ENCODE results near the gene MYBPC2.

MYBPC2 gene

GRCh38 chr19:50482271-50482855 lies 49.7 kb downstream of the MYBPC2 start:
- no peak for DNase-seq

- no peak for DNase-seq
Measured at GRCh38 chr19:50482916-50483315, 50.2 kb downstream of the MYBPC2 start.

DNA sequence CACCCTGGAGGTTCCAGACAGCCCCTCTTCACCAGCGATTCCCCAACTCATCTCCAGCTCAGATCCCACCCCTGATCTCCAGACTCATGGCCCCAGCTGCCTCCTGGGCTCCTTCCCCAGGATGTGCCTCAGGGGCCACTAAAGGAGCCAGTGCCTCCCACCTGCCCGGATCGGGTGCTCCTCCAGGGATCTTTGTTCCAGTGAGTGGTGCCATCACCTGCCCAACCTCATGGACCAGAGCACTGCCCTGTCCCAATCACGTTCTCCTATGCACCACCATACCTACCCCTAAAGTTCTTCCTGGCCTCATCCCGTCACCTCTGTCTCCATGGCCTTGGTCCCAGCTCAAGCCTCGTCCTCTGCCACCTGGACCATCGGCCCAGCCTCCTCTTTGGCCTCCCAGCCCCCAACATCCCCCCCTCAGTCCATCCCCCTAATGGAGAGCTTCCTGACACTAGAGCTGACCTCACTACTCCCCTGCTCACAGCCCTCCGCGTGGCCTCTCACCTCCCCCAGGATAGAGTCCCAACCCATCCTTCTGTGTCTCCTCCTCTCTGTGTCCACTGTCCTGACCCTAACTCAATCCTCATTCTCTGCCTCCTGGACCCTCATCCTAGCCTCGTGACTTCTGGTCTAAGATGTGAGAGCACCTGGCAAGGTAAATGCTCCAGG lies 52.7 kb downstream of the MYBPC2 start:
- no peak for DNase-seq

DNA sequence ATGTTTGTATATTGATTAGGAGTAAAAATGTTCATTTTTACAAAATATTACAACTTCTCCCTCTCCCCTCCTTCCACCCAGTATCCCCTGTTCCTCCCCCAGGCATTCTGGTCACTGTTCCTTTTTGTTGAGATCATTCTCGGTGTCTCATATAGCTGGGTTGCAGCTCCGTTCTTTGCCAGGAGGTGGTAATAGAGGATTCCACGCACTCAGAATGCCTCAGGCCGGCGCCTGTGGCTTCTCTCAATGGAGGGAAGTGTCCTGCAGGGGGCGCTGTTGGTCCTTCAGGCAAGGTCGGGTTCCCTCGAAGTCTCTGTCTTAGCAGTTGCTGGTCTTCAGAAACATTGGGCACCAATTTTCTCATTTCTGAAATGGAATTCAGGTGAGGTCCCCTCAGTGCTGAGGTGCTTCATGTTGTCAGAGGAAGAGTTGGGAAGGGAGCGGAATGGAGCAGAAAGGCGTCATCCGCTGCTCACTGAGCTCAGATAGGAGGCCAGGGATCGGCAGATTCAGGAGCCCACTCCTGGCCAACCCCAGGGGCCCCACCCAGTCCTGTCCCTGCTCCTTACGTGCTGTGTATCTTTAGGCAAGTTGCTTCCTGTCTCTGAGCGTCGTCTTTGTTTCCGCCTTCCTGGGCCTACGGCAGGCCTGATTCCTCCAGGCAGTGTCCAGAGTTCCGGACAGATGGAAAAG lies 54.3 kb downstream of the MYBPC2 start:
- no peak for DNase-seq

DNA sequence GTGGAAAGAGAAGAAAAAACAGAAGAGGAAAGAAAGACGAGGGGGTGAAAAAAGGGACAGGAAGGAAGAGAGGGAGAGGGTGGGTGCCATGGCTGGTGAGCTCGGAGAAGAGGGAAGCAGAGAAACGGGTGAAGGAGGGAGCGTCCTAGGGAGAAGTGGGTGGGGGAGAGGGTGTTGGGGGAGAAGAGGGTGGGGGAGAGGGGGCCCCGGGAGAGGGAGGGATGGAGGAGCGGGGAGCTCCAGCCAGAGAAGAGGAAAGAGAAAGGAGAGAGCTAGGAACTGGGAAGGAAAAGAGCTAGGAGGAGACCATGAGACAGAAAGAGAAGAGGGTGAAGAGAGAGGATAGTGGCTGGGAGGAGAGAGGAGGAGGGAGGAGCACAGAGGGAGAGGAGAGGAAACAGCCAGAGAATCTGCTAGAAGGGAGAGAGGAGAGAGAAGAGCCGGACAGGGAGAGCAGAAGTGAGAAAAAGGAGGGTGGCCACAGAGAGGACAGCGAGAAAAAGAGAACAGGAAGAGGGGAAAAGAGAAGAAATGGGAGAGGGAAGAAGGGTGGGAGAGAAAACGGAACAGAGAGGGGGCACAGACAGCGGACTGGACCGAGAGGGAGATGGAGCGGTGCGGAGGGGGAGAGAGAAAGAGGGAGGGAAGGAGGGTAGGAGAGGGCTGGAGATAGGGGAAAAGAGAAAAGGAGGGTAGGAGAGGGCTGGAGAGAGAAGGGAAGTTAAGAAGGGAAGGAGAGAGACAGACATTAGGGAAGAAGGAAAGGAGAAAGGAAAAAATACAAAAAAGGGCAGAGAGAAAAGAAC lies 55.9 kb downstream of the MYBPC2 start:
- DNase-seq, result no peak

GRCh38 chr19:50489461-50490011 lies 56.8 kb downstream of the MYBPC2 start:
- DNase-seq, result no peak

GRCh38 chr19:50490411-50490811 lies 57.7 kb downstream of the MYBPC2 start:
- no peak for DNase-seq

DNA sequence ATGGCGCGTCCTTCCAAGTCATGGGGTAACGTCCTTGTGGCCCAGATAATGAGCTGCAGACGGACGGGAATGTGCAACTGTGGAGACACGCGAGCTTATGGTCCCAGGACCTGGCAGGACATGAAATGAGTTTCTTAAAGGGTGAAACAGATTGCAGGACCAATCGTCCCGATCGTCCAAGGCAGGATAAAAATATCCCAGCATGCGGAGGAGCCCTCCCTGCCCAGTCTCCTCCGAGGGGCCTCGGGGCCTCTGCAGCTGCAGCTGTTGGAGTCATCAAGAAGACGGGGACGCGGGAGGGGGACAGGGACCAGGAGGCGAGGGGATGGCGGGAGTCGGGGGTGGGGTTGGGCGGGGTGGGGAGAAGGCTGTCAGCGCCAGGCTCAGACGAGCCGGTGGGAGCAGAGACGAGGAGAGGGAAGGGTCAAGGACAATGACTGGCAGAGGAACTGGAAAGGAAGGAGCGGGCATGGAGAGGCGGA lies 58.3 kb downstream of the MYBPC2 start:
- no peak for DNase-seq

DNA sequence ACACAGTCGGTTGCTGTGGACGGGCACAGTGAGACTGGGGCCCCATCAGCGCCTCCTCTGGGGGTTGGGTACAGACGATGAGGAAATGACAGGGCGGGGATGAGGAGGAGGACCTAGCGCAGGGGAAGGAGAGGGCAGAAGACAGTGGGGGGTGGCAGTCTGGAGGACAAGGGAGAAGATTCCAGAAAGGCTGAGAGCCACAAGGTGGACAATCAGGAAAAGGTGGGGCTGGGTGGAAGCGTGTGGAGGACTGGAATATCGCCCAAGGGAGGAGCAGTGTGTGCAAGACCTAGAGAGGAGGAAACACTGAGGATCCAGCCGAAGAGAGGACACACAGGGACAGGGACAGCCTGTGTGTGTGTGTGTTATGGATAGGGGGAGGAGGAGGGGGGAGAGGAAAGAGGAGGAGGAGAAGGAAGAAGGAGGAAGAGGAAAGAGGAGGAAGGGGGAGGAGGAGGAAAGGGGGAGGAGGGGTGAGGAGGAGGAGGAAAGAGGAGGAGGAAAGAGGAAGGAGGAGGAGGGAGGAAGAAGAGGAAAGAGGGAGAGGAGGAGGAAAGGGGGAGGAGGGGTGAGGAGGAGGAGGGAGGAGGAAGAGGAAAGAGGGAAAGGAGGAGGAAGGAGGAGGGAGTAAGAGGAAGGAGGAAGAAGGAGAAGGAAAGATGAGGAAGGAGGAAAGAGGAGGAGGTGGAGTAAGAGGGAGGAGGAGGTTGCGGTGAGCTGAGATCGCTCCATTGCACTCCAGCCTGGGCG lies 59.8 kb downstream of the MYBPC2 start:
- no peak for DNase-seq

GRCh38 chr19:50493171-50493570 lies 60.5 kb downstream of the MYBPC2 start:
- no peak for DNase-seq

DNA sequence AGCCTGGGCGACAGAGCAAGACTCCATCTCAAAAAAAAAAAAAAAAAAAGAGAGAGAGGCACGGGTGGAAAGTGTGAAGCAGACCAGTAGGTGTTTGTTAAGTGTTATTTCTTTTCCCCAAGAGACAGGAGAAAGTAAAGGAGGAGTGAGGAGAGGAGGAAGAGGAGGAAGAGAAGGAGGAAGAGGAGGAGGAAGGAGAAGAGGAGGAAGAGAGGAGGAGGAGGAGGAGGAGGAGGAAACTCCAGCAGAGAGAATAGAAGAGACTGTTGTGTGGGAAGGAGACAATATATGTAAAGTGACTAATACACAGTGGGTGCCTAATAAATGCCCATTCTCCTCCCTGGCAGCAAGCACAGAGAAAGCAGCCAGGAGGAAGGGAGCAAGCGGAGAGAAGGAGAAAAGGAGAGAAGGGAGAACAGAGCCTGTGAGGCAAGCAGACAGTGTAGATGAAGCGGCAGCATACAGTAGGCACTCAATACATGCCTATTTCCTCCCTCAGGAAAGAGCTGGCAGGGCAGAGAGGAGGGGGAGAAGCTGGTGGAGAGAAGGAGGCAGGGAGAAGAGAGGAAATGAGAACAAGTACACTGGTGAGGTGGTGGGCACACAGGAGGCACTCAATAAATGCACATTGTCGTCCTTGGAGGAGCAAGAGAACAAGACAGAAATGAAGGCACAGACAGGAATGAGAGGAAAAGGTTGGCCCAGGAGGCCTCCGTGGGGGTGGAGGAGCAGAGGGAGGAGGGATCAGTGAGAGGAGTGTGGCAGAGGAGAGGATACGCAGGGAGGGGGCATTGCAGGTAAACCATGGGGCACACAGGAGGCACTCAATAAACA lies 61.7 kb downstream of the MYBPC2 start:
- no peak for DNase-seq

DNA sequence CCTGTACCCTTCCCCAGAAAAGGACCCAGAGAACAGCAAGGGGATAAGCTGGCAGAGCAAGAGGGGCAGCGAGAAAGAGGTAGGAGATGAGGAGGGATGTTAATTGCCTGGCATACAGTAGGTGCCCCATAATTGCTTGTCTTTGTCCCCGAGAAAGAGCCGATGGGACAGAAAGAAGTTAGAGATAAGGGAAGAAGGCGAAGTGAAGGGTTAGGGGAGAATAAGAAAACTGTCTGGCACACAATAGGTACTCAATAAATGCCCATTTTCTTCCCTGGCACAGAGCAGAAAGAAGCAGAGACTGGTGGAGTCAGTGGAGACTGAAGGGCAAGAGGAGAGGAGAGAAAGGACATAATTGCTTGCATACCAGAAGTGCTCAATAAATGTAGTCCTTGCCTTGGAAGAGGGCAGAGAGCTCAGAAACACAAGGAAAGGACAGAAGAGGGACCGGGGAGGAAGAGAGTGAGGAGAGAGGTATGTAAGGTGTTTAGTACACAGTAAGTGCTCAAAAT lies 62.4 kb downstream of the MYBPC2 start:
- no peak for DNase-seq

DNA sequence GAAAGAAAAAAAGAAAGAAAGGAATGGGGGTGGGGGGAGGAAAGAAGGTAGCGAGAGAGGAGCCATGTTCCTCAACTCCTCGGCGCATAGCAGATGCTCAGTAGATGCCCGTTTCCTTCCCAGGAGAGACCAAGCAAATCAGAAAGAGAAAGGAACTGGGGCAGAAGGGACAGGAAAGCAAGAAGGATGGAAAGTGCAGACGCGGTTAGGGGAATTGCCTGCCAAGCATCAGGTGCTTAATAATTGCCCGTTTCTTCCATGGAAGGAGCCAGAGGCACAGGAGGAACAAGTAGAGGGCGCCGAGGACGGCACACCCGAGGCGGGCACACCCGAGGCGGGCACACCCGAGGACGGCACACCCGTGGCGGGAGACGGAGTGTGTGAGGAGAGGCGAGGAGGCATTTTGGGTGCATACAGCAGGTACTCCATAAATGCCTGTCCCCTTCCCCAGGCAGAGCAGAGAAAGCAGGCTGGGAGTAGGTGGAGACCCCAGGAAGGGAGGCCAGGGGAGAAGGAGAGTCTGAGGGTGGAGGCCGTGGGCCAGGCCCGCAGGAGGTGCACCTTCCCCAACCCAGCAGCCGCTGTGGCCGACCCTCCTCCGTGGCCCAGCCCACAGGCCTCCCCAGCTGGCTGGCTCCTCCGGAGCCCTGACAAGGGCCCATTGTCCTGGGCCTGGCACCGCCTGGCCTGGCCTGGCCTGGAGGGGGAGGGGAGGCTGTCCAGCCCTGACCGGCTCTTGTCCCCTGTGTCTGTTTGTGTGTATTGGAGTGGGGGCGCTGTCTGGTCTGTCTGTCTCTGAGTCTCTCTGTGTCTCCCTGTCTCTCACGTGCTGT lies 63.7 kb downstream of the MYBPC2 start:
- DNase-seq, result no peak

DNA sequence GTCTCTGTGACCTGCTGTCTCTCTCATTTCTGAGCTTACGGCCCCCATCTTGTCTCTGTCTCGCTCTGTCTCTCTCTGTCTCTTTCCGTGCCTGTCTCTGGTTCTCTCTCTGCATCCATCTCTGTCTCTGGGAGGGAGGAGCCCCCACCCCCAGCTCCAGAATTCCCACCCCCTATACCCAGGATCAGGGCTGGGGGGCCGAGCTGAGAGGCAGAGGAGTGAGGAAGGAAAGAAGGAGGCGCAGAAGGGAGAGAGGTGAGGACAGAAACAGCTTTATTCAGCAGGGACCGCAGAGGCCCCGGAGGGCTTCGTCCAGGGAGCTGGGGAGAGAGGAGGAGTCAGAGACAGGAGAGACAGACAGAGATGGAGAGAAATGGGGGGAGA lies 64.3 kb downstream of the MYBPC2 start:
- no peak for DNase-seq

GRCh38 chr19:50498219-50499056 lies 65.7 kb downstream of the MYBPC2 start:
- no peak for DNase-seq

DNA sequence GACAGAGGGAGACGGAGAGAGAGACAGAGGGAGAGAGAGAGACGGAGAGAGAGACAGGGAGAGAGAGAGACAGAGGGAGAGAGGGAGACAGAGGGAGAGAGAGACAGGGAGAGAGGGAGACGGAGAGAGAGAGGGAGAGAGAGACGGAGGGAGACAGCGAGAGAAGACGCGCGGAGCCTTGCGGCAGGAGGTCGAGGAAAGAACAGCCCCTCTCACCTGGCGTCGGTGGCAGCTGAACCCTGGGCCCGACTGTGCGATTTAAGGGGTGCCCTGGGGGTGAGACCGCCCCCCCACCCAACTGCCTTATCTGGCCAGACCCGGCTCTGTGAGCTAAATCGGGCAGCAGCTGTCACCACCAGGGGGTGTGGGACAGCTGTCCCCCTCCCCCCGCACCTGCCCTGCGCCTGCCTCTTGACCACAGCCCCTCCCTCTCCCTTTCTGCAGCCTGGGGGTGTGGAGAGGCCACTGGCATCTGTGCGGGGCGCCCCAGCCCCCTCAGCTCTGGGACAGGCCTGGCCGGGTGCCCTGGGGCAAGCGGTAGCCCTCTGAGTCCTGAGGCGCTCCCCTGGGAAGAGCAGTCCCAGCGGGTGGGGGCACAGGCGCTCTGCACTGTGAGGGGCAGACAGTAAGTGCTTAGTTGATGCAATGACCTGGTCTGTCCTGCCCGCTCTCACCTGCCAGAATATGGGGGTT lies 67.5 kb downstream of the MYBPC2 start:
- DNase-seq, result no peak

DNA sequence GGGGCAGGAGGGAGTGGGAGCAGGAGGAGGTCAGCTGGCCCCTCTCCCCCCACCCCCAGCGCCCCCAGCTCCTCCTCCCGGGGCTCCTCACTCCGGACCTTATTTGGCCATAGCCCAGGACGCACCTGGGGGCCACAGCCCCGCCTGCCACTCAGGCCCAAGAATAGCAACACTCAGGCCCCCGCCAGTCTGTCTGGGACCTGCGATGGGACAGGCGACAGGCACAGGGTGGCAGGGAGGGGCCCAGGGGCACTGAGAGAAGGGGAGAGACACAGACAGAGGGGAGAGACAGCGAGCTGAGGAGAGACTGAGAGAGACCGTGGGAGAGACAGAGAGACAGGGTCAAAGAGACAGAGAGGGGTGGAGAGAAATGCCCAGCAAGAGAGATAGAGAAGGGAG lies 68.1 kb downstream of the MYBPC2 start:
- DNase-seq, result no peak

- no peak for DNase-seq
Measured at GRCh38 chr19:50501186-50501567, 68.5 kb downstream of the MYBPC2 start.
